ENCODE results near the gene PLCD3.

DNA sequence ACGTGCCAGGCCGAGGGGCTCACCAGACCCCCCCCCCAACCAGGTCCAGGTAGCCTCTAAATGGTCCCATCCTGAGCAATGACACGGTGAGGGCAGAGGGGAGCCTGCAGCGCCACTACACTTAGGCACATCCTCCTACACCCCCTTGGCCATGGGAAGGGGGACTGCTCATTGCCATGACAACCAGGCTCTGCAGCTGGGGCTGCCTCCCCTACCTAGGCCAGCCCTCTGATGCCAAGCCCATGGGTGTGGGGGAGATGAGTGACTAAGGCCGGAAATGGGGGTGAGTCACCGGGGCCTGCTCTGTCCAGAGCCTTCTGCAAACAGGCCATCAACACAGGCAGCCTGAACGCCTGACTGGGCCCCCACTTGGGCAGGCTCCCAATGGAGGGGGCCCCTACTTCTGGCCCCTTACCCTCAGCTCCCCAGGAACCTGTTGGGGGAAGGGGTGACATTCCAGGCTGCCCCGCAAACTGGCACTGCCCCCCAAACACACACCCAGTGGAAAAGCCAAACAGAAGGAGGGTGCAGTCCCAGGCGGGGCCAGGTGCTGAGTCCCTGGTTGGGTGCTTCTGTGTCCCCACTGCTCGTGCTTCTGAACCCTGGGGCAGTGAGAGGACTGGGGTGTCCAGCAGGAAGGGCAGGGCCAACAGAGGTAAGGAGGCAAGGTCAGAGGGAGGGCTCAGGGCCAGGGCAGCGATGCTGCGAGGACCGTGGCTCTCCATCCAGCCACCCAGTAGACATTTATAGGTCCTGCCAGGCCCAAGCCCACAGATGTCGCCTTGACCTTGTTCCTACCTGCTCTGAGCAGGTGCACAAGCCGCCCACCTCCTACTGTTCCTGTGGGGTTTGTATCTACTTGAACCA is 8.2 kb downstream of the PLCD3 start:
- TF ChIP-seq, protein P1, sequence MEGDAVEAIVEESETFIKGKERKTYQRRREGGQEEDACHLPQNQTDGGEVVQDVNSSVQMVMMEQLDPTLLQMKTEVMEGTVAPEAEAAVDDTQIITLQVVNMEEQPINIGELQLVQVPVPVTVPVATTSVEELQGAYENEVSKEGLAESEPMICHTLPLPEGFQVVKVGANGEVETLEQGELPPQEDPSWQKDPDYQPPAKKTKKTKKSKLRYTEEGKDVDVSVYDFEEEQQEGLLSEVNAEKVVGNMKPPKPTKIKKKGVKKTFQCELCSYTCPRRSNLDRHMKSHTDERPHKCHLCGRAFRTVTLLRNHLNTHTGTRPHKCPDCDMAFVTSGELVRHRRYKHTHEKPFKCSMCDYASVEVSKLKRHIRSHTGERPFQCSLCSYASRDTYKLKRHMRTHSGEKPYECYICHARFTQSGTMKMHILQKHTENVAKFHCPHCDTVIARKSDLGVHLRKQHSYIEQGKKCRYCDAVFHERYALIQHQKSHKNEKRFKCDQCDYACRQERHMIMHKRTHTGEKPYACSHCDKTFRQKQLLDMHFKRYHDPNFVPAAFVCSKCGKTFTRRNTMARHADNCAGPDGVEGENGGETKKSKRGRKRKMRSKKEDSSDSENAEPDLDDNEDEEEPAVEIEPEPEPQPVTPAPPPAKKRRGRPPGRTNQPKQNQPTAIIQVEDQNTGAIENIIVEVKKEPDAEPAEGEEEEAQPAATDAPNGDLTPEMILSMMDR (IDR thresholded peaks at IDR 0.05; ENCODE audit: insufficient read depth, low read length, poor library complexity, severe bottlenecking), result no peak
- TF ChIP-seq EZH2phosphoT487 (conservative IDR thresholded peaks at IDR 0.05; ENCODE audit: low read length), result no peak

All from SU-DHL-6 (cell line).